Thyroid gland (tissue), 4 donors: ENCODE data around the gene DNAJC12. TPM values are rescaled to one million over a fixed set of nuclear protein-coding genes. Genes with fewer than 3 reads are reported as not detected.
"Not testable (repeated sequence)": the region's sequence is repeated elsewhere in the genome, so short reads cannot be mapped to it uniquely, and the experiment has no call there.

Experiments used
- DNase-seq, 2 donors: peaks; one replicate each; pipeline ENCODE4 v3.0.0-alpha.2; 2019
- H3K27ac ChIP-seq, 3 donors: fragments of 200-600 bp; sonication (generic); 1 replicate in 2 of 3; 2 replicates in 1 of 3; pipeline ENCODE4 v1.5.1; 2016 to 2019; ENCODE audit warnings: mild to moderate bottlenecking in 1 of 3, moderate library complexity in 1 of 3
- H3K27me3 ChIP-seq: fragments of 200-600 bp; sonication (generic); one replicate; pipeline ENCODE4 v1.5.1; 2019
- H3K36me3 ChIP-seq, 2 donors: fragments of 200-600 bp; sonication (generic); one replicate each; pipeline ENCODE4 v1.5.1; 2016 to 2019
- H3K4me1 ChIP-seq, 2 donors: fragments of 200-600 bp; sonication (generic); one replicate each; pipeline ENCODE4 v1.5.1; 2017 to 2019
- H3K4me3 ChIP-seq, 3 donors: fragments of 200-600 bp; sonication (generic); replicated peaks in 1 of 3; 1 replicate in 2 of 3; 2 replicates in 1 of 3; pipeline ENCODE4 v1.5.1; 2016; ENCODE audit warnings: mild to moderate bottlenecking in 1 of 3
- H3K9me3 ChIP-seq: fragments of 200-600 bp; sonication (generic); one replicate; pipeline ENCODE4 v1.5.1; 2017
- POLR2A ChIP-seq, 2 donors: fragments of 450-650 bp; IDR thresholded peaks; one replicate each; pipeline ENCODE4 v1.6.1; 2017; ENCODE audit warnings: antibody characterized with exemption in 2 of 2, mild to moderate bottlenecking in 2 of 2, moderate library complexity in 1 of 2
- WGBS, 2 donors: methylation state at CpG; one replicate each; pipeline ENCODE4 v1.1.5; 2017; 5-methylcytosine and 5-hydroxymethylcytosine counted together
- intact Hi-C: fragments of 100-400 bp; cut with DNase I; formaldehyde crosslinking; loops from one replicate; pipeline ENCODE4 v1.15.1; 2023
- total RNA-seq, 4 donors: library from RNA; depleted of rRNA; stranded (reverse); fragments of >200 nt; gene quantifications; one replicate each; pipeline ENCODE4 v1.2.3, GENCODE V29; 2016
- TF ChIP-seq, protein P1 (sequence below), 6 experiments: fragments of 200-600 bp in 3 of 6; fragments of 450-650 bp in 3 of 6; sonication (generic) in 3 of 6; IDR thresholded peaks; one replicate each; pipeline ENCODE4 v1.5.1; 2016 to 2019; ENCODE audit warnings: antibody characterized with exemption in 6 of 6, mild to moderate bottlenecking in 2 of 6, inconsistent platforms in 1 of 6, moderate library complexity in 1 of 6

The DNAJC12 gene
- total RNA-seq, 4 donors from 2014 or later, result 0.56 to 7.8 (median 1.9) TPM

- WGBS, 2 donors, result 88 to 89% methylated on average over 7 of the region's 7 CpGs
- H3K4me3 ChIP-seq, result no peak overlapping the region
- no peaks in the 10 kb centered on the region for H3K36me3 ChIP-seq
- H3K9me3 ChIP-seq, result no peaks in the 10 kb centered on the region
- no peak for DNase-seq
- no peaks in the 10 kb centered on the region for H3K4me1 ChIP-seq
- TF ChIP-seq, protein P1, sequence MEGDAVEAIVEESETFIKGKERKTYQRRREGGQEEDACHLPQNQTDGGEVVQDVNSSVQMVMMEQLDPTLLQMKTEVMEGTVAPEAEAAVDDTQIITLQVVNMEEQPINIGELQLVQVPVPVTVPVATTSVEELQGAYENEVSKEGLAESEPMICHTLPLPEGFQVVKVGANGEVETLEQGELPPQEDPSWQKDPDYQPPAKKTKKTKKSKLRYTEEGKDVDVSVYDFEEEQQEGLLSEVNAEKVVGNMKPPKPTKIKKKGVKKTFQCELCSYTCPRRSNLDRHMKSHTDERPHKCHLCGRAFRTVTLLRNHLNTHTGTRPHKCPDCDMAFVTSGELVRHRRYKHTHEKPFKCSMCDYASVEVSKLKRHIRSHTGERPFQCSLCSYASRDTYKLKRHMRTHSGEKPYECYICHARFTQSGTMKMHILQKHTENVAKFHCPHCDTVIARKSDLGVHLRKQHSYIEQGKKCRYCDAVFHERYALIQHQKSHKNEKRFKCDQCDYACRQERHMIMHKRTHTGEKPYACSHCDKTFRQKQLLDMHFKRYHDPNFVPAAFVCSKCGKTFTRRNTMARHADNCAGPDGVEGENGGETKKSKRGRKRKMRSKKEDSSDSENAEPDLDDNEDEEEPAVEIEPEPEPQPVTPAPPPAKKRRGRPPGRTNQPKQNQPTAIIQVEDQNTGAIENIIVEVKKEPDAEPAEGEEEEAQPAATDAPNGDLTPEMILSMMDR (IDR thresholded peaks at IDR 0.05), result no peak
- TF ChIP-seq POLR2A (IDR thresholded peaks at IDR 0.05), result no peak
- H3K27ac ChIP-seq, result no peak overlapping the region
- intact Hi-C loops, result no loop called here
- H3K27me3 ChIP-seq, result no peaks in the 10 kb centered on the region
These were observed 40.1 kb upstream of the DNAJC12 start for GRCh38 chr10:67878133-67878532.

DNA sequence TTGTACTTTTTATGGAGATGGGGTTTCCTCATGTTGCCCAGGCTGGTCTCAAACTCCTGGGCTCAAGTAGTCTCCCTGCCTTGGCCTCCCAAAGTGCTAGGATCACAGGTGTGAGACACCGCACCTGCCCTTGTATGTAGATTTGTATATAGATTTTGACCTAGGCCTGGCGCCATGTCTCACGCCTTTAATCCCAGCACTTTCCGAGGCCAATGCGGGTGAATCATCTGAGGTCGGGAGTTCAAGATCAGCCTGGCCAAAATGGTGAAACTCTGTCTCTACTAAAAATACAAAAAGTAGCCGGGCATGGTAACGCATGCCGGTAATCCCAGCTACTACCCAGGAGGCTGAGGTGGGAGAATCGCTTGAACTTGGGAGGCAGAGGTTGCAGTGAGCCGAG is 39.4 kb upstream of the DNAJC12 start:
- H3K27me3 ChIP-seq, H3K36me3 ChIP-seq, H3K4me1 ChIP-seq, H3K4me3 ChIP-seq, DNase-seq, intact Hi-C loops, H3K9me3 ChIP-seq, H3K27ac ChIP-seq: not testable (repeated sequence)
- 94 to 95% methylated on average over 11 of the region's 11 CpGs for WGBS, 2 donors

- no peak for TF ChIP-seq POLR2A (IDR thresholded peaks at IDR 0.05)
- TF ChIP-seq, protein P1 (IDR thresholded peaks at IDR 0.05), result no peak
- no peak overlapping the region for H3K4me3 ChIP-seq
- H3K9me3 ChIP-seq, result no peaks in the 10 kb centered on the region
- 68 to 70% methylated on average over 3 of the region's 3 CpGs for WGBS, 2 donors
- no peaks in the 10 kb centered on the region for H3K36me3 ChIP-seq
- H3K4me1 ChIP-seq, result no peaks in the 10 kb centered on the region
- intact Hi-C loops, result no loop called here
- DNase-seq, result no peak
- H3K27me3 ChIP-seq, result no peaks in the 10 kb centered on the region
- no peak overlapping the region for H3K27ac ChIP-seq
These were observed 37.6 kb upstream of the DNAJC12 start for GRCh38 chr10:67875340-67876238.

GRCh38 chr10:67869996-67870395 is 32.0 kb upstream of the DNAJC12 start:
- Histone ChIP-seq H3K36me3 (no peaks in the 10 kb centered on the region), H3K4me3 (no peak overlapping the region), H3K27ac (no peak overlapping the region), H3K4me1 (no peaks in the 10 kb centered on the region), H3K27me3 (no peaks in the 10 kb centered on the region), H3K9me3 (no peaks in the 10 kb centered on the region)
- DNase-seq, result no peak
- TF ChIP-seq, protein P1 (IDR thresholded peaks at IDR 0.05), result no peak
- TF ChIP-seq POLR2A (IDR thresholded peaks at IDR 0.05), result no peak
- WGBS, 2 donors, result 75 to 84% methylated on average over 6 of the region's 6 CpGs
- intact Hi-C loops, result no loop called here

GRCh38 chr10:67868132-67868531 is 30.1 kb upstream of the DNAJC12 start:
- TF ChIP-seq, protein P1 (IDR thresholded peaks at IDR 0.05), result no peak
- TF ChIP-seq POLR2A (IDR thresholded peaks at IDR 0.05), result no peak
- DNase-seq, result no peak
- Histone ChIP-seq H3K27me3 (no peaks in the 10 kb centered on the region), H3K36me3 (no peaks in the 10 kb centered on the region), H3K4me3 (no peak overlapping the region), H3K9me3 (no peaks in the 10 kb centered on the region), H3K27ac (no peak overlapping the region), H3K4me1 (no peaks in the 10 kb centered on the region)
- intact Hi-C loops, result no loop called here
- WGBS, 2 donors, result 94 to 97% methylated on average over 2 of the region's 2 CpGs
